Activated CD8-positive, alpha-beta memory T cell treated with anti-CD3 and anti-CD28 coated beads, Interleukin-2, amount 10 ng/mL, durations not matched to agents 7 days and 5 days (primary cell): ENCODE data around the gene LRRN4CL. TPM values are rescaled to one million over a fixed set of nuclear protein-coding genes. Genes with fewer than 3 reads are reported as not detected.
"Not testable (repeated sequence)": the region's sequence is repeated elsewhere in the genome, so short reads cannot be mapped to it uniquely, and the experiment has no call there.

Experiments
- ATAC-seq: fragments of 150-1000 bp; cut with Tn5 transposase; one replicate; pipeline ENCODE4 v1.10.0; 2021; ENCODE audit warnings: moderate library complexity
- CTCF ChIA-PET: fragments of 350-600 bp; sonication (Branson Sonifier 250); formaldehyde crosslinking; loops from one replicate; lab custom pipeline; 2021; ENCODE audit warnings: antibody characterized with exemption; lab: Charles Lee
- DNase-seq: peaks from one replicate; pipeline ENCODE4 v3.0.0-alpha.2; 2020
- H3K27ac Mint-ChIP-seq: one replicate; pipeline ENCODE4 v1.8.0; 2021; ENCODE audit warnings: mild to moderate bottlenecking, mixed read lengths
- H3K27me3 Mint-ChIP-seq: one replicate; pipeline ENCODE4 v1.8.0; 2021; ENCODE audit warnings: mixed read lengths
- H3K36me3 Mint-ChIP-seq: one replicate; pipeline ENCODE4 v1.8.0; 2021; ENCODE audit warnings: mild to moderate bottlenecking, mixed read lengths
- H3K4me1 Mint-ChIP-seq: one replicate; pipeline ENCODE4 v1.8.0; 2021; ENCODE audit warnings: mixed read lengths
- H3K4me3 Mint-ChIP-seq: one replicate; pipeline ENCODE4 v1.8.0; 2021; ENCODE audit warnings: mild to moderate bottlenecking, moderate library complexity, mixed read lengths
- H3K9me3 Mint-ChIP-seq: one replicate; pipeline ENCODE4 v1.8.0; 2022; ENCODE audit warnings: low read depth, mixed read lengths
- total RNA-seq, 2 experiments: library from RNA; stranded (reverse); gene quantifications; one replicate each; pipeline ENCODE4 v1.2.3, GENCODE V29; 2021

The LRRN4CL gene
- total RNA-seq, 2 experiments from 2014 or later, result 0.14 to 0.15 TPM

GRCh38 chr11:62669420-62670161, 19.7 kb downstream of the LRRN4CL start:
- Mint-ChIP-seq H3K36me3 (peaks cover 43% of the 10 kb centered on the region), H3K27me3 (no peaks in the 10 kb centered on the region), H3K9me3 (no peaks in the 10 kb centered on the region), H3K4me3 (peak overlapping the region; percentile 95), H3K27ac (peak overlapping the region; percentile 96), H3K4me1 (peaks cover 53% of the 10 kb centered on the region)
- DNase-seq (no peak), ATAC-seq (no peak)
- CTCF ChIA-PET, result interaction anchor here (0.9 to 7.7 kb wide), 9 partner anchors 11 to 245 kb away, joined by 3 to 50 read pairs (median 5); partner anchors contain the start of gene TUT1

- peaks cover 51% of the 10 kb centered on the region for H3K4me1 Mint-ChIP-seq
- peaks cover 49% of the 10 kb centered on the region for H3K36me3 Mint-ChIP-seq
- no peak for DNase-seq
- no peaks in the 10 kb centered on the region for H3K27me3 Mint-ChIP-seq
- CTCF ChIA-PET, result interaction anchor here (0.8 to 7.7 kb wide), 6 partner anchors 12 to 124 kb away, joined by 3 to 50 read pairs (median 4); partner anchors contain the start of gene TUT1
- H3K27ac Mint-ChIP-seq, result peak overlapping the region; percentile 95
- peak overlapping the region; percentile 97 for H3K4me3 Mint-ChIP-seq
- ATAC-seq, result no peak
- no peaks in the 10 kb centered on the region for H3K9me3 Mint-ChIP-seq
Measured at GRCh38 chr11:62667460-62667859, 21.9 kb downstream of the LRRN4CL start.

- Mint-ChIP-seq H3K9me3 (no peaks in the 10 kb centered on the region), H3K27me3 (no peaks in the 10 kb centered on the region), H3K27ac (peak overlapping the region; percentile 95), H3K4me3 (peak overlapping the region; percentile 97), H3K4me1 (peaks cover 46% of the 10 kb centered on the region), H3K36me3 (peaks cover 47% of the 10 kb centered on the region)
- no peak for ATAC-seq
- CTCF ChIA-PET, result interaction anchor here (0.9 to 3.2 kb wide), 6 partner anchors 8 to 87 kb away, joined by 3 to 19 read pairs (median 7); partner anchors contain the start of genes INTS5, TUT1 and ZBTB3
- no peak for DNase-seq
Measured at GRCh38 chr11:62666259-62666926, 22.9 kb downstream of the LRRN4CL start.

- peaks cover 43% of the 10 kb centered on the region for H3K4me1 Mint-ChIP-seq
- CTCF ChIA-PET, result interaction anchor here (0.6 to 3.2 kb wide), 21 partner anchors 9 to 216 kb away, joined by 3 to 21 read pairs (median 6); partner anchors contain the start of genes B3GAT3, GANAB, HNRNPUL2 and INTS5
- H3K4me3 Mint-ChIP-seq, result peak overlapping the region; percentile 97
- peaks cover 43% of the 10 kb centered on the region for H3K36me3 Mint-ChIP-seq
- H3K27ac Mint-ChIP-seq, result peak overlapping the region; percentile 95
- H3K27me3 Mint-ChIP-seq, result no peaks in the 10 kb centered on the region
- peak; percentile 80 for DNase-seq
- H3K9me3 Mint-ChIP-seq, result no peaks in the 10 kb centered on the region
- ATAC-seq, result peak; percentile 34
Measured at GRCh38 chr11:62665599-62666258, 23.6 kb downstream of the LRRN4CL start.

GRCh38 chr11:62665075-62665598, 24.2 kb downstream of the LRRN4CL start, which contains the start of the genes C11orf98 and CSKMT:
TSS of gene C11orf98 (minus strand) at chr11:62665210. CDS start at chr11:62665169, 41 bp downstream.
TSS of gene CSKMT (plus strand) at chr11:62665312. CDS start at chr11:62665880, 568 bp downstream.
- DNase-seq (peak; percentile 97), ATAC-seq (peak; percentile 91)
- Mint-ChIP-seq H3K36me3 (peaks cover 42% of the 10 kb centered on the region), H3K4me1 (peaks cover 40% of the 10 kb centered on the region), H3K27ac (peak within 1 kb of the TSS; percentile 95), H3K9me3 (no peaks in the 10 kb centered on the region), H3K27me3 (no peaks in the 10 kb centered on the region), H3K4me3 (peak within 1 kb of the TSS; percentile 97)
- CTCF ChIA-PET, result interaction anchor here (0.6 to 3.2 kb wide), 25 partner anchors 9 to 216 kb away, joined by 3 to 21 read pairs (median 5); partner anchors contain the start of genes B3GAT3, GANAB, HNRNPUL2 and INTS5

GRCh38 chr11:62664405-62665074, 24.8 kb downstream of the LRRN4CL start:
- CTCF ChIA-PET, result interaction anchor here (0.9 to 3.2 kb wide), 23 partner anchors 9 to 217 kb away, joined by 3 to 21 read pairs (median 6); partner anchors contain the start of genes B3GAT3, GANAB, HNRNPUL2 and INTS5
- peak overlapping the region; percentile 97 for H3K4me3 Mint-ChIP-seq
- peak overlapping the region; percentile 95 for H3K27ac Mint-ChIP-seq
- no peaks in the 10 kb centered on the region for H3K27me3 Mint-ChIP-seq
- H3K9me3 Mint-ChIP-seq, result no peaks in the 10 kb centered on the region
- H3K36me3 Mint-ChIP-seq, result peaks cover 41% of the 10 kb centered on the region
- DNase-seq, result peak; percentile 78
- H3K4me1 Mint-ChIP-seq, result peaks cover 34% of the 10 kb centered on the region
- ATAC-seq, result peak; percentile 41

GRCh38 chr11:62656796-62657429, 32.4 kb downstream of the LRRN4CL start:
- CTCF ChIA-PET, result interaction anchor here (0.8 to 3.3 kb wide), 6 partner anchors 8 to 232 kb away, joined by 3 to 21 read pairs (median 4); partner anchors contain the start of genes C11orf98, CSKMT and TUT1
- DNase-seq (no peak), ATAC-seq (no peak)
- Mint-ChIP-seq H3K4me3 (no peak overlapping the region), H3K4me1 (peaks cover 20% of the 10 kb centered on the region), H3K36me3 (peaks cover 2% of the 10 kb centered on the region), H3K27ac (no peak overlapping the region), H3K9me3 (no peaks in the 10 kb centered on the region), H3K27me3 (no peaks in the 10 kb centered on the region)

- peak overlapping the region; percentile 72 for H3K27ac Mint-ChIP-seq
- peak overlapping the region; percentile 66 for H3K4me3 Mint-ChIP-seq
- ATAC-seq, result no peak
- H3K4me1 Mint-ChIP-seq, result peaks cover 32% of the 10 kb centered on the region
- H3K9me3 Mint-ChIP-seq, result no peaks in the 10 kb centered on the region
- H3K27me3 Mint-ChIP-seq, result no peaks in the 10 kb centered on the region
- CTCF ChIA-PET, result interaction anchor here (1.1 to 3.3 kb wide), 5 partner anchors 9 to 111 kb away, joined by 3 to 21 read pairs (median 3); partner anchors contain the start of genes C11orf98, CSKMT and MTA2
- no peak for DNase-seq
- peaks cover 7% of the 10 kb centered on the region for H3K36me3 Mint-ChIP-seq
Measured at GRCh38 chr11:62654297-62654696, 35.0 kb downstream of the LRRN4CL start.

GRCh38 chr11:62652161-62653006, 36.9 kb downstream of the LRRN4CL start:
- Mint-ChIP-seq H3K4me1 (peaks cover 35% of the 10 kb centered on the region), H3K27me3 (no peaks in the 10 kb centered on the region), H3K27ac (peak overlapping the region; percentile 85), H3K4me3 (peak overlapping the region; percentile 86), H3K9me3 (no peaks in the 10 kb centered on the region), H3K36me3 (peaks cover 7% of the 10 kb centered on the region)
- no peak for DNase-seq
- CTCF ChIA-PET, result interaction anchor here (0.6 to 1.5 kb wide), 9 partner anchors 10 to 134 kb away, joined by 3 to 15 read pairs (median 3); partner anchors contain the start of genes C11orf98, CSKMT, LBHD1 and TUT1
- ATAC-seq, result peak; percentile 2

GRCh38 chr11:62650283-62650682, 39.0 kb downstream of the LRRN4CL start:
- H3K27ac Mint-ChIP-seq, H3K4me3 Mint-ChIP-seq, DNase-seq, ATAC-seq, H3K9me3 Mint-ChIP-seq, H3K27me3 Mint-ChIP-seq: not testable (repeated sequence)
- CTCF ChIA-PET, result interaction anchor here (1.5 to 1.7 kb wide), 3 partner anchors 15 to 226 kb away, joined by 3 to 7 read pairs (median 4); partner anchors contain the start of genes C11orf98 and CSKMT
- peaks cover 10% of the 10 kb centered on the region for H3K36me3 Mint-ChIP-seq
- peaks cover 44% of the 10 kb centered on the region for H3K4me1 Mint-ChIP-seq
